Anterior cingulate cortex (tissue), 58 donors: ENCODE data around the gene SAE1.

Experiments used
- DNase-seq, 58 donors: peaks; one replicate each; lab custom pipeline; 2025; lab: John Stamatoyannopoulos, UW

SAE1 gene

DNA sequence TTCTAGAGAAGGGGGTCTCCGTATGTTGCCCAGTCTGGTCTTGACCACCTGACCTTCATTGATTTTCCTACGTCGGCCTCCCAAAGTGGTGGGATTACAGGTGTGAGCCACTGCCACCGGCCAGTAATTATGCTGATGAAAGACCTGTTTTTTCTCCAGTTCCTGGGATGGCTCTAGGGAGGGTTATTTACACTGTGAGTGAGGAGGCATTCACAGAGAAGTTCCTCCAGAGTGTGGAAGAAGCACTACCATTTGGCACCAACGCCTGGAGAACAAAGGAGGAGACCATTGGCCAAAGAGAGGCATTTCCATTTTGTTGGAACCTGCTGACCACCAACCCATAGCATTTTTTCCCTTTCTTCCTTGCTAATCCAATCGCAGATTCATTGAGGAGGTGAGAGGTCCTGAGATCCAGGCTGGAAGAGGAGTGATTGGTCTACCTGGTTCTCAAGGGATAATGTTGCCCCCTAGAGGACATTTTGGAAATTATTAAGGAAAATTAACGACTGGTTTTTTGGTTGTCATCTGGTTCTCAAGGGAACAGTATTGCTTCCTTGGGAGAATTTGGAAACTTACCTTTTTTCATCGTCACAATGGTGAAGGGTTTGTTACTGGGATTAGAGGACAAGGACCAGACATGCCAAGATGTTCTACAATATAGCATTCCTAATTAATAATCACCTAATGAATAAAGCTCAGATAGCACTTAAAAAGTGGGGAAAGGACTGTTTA lies 5.5 kb upstream of the SAE1 start:
- DNase-seq, result peak in 5 of 58 donors; percentile 3 to 58 (median 4)

DNA sequence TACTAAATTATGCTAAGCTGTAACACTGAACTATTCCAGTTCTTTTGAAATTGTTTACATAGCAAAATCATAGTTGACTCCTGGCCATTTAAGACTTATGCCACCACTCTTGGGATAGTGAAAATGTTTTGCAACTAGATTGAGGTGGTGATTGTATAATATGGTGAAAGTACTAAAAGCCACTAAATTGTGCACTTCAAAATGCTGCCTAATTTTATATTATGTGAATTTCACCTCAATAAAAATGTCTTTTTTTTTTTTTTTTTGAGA lies 5.0 kb upstream of the SAE1 start:
- DNase-seq, result no peak

DNA sequence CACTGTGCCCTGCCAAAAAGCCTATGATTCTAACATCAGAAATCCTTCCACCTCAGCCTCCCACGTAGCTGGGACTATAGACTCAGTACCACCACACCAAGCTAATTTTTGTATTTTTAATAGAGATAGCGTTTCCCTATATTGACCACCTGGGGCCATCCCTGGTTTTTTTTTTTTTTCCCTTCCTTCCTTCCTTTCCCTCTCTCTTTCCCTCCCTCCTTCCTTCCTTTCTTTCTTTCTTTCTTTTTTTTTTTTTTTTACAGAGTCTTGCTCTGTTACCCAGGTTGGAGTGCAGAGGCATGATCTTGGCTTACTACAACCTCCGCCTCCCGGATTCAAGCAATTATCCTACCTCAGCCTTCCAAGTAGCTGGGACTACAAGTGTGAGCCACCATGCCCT lies 1.1 kb upstream of the SAE1 start:
- no peak for DNase-seq

DNA sequence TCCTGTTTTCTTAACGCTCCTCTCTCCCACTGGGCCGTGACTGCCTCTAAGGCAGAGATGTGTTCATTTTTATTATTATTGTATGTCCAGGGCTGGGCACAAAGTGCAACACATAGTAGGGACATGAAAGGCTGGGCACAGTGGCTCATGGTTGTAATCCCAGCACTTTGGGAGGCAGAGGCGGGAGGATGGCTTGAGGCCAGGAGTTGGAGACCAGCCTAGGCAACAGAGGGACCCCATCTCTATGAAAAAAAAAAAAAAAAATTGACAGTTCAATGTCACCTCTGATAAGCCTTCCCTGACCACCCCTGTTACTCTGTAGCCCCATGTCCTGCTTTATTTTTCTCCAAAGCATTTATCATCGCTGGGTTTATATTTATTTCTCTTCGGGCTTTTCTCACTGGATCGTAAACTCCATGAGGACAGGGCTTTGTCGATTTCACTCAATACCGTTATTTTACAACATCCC lies 481 bp upstream of the SAE1 start:
- DNase-seq, result no peak

DNA sequence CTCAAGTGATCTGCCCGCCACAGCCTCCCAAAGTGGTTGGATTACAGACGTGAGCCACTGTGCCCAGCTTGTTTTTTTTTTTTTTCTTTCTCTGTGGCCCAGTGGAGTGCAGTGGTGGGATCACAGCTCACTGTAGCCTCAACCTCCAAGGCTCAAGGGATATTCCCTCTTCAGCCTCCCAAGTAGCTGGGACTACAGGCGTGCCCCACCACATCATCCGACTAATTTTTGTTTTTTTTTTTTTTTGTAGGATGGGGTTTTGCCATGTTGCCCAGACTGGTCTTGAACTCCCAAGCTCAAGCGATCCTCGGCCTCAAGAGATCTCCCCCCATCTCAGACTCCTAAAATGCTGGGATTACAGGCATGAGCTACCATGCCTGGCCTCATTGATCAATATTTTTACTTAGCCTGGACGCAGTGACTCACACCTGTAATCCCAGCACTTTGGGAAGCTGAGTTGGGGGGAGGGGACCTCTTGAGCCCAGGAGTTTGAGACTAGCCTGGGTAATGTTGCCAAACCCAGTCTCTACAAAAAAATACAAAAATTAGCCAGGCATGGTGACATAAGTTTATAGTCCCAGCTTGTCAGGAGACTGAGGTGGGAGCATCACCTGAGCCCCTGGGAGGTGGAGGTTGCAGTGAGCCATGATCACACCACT lies 1.7 kb downstream of the SAE1 start:
- no peak for DNase-seq

DNA sequence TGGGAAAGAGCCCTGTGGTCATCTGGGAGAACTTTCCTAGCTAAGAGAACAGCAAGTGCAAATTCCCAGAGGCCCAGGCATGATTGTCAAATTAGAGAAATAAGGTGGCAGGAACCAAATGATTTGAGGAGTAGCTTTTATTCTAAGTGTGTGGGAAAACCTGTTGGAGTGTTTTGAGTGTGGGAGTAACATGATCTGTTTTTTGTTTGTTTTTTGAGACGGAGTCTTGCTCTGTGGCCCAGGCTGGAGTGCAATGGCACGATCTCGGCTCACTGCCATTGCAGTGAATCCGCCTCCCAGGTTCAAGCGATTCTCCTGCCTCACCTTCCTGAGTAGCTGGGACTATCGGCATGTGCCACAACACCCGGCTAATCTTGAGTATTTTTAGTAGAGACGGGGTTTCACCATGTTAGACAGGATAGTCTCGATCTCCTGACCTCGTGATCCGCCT lies 2.4 kb downstream of the SAE1 start:
- no peak for DNase-seq

DNA sequence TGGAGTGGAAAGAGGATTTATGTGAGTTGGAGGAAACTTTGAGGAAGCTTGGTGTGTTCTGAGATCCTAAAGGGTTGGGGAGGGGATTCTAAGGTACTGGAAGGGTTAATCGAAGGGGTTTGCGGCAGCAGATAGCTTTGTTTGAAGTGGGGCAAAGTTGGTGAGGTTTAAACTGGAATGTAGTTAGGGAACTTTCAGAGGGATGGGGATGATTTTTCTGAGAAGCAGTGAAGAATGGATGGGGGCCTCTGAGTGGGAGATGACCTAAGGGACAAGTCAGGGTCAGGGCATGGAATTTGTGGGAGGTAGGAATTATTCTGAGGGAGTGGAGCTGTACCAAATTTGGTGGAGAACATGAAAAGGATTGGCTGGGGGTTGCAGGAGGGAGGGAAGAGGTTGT lies 3.9 kb downstream of the SAE1 start:
- no peak for DNase-seq

DNA sequence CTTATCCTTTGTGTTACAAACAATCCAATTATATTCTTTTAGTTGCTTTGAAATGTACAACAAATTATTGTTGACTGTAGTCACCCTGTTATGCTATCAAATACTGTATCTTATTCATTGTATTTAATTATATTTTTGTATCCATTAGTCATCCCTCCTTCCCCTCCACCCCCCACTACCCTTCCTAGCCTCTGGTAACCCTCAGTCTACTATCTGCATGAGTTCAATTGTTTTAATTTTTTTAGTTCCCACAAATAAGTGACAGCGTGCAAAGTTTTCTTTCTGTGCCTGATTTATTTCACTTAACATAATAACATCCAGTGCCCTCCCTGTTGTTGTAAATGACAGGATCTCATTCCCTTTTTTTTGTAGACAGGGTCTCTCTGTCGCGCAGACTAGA lies 4.5 kb downstream of the SAE1 start:
- DNase-seq, result no peak

DNA sequence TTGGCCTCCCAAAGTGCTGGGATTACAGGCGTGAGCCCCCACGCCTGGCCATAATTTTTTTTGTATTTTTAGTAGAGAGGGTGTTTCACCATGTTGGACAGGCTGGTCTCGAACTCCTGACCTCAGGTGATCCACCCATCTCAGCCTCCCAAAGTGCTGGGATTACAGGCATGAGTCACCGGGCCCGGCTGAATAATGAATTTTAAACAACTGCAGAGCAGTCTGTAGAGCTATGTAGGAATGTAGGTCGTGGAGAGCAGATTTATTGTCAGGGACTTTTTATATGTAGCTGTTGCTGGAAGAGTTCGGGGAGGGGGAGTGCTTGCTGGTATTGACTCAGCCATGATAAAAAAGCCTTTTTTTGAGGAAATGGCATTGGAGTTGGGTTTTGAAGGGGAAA lies 10.6 kb downstream of the SAE1 start:
- peak in 1 of 58 donors; percentile 3 for DNase-seq

DNA sequence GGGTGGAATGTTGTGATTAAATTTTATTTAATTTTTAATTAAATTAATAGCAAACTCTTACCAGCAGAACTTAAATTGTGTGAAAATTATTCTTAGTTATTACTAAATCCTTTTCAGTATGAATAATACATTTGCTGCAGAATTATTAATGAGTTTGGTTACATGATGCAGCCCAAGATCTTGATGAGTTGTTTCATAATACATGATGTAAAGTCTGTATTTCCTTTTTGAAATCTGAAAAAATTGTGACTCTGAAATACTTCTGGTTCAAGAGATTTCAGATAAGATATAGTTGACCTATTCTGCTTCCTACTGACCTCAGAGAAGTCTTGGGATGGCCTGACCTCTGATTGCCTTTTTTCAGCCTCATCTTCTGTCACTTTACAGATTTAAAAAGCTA lies 11.1 kb downstream of the SAE1 start:
- DNase-seq, result no peak

DNA sequence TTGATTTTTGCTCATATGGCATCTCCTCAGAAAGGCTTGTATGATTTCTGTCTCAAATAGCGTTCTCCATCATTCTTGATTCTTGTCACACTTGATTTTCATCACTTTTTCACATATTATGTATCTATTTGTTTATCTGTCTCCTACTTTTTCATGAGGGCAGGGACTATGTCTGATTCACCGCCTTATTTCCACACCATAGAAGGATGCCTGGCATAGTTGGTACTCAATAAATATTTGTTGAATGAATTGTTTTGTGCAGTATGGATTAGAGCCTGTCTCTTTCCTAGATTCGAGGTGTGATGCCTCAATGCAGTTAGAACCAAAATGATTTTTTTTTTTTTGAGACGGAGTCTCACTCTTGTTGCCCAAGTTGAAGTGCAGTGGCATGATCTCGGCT lies 12.1 kb downstream of the SAE1 start:
- DNase-seq, result no peak

DNA sequence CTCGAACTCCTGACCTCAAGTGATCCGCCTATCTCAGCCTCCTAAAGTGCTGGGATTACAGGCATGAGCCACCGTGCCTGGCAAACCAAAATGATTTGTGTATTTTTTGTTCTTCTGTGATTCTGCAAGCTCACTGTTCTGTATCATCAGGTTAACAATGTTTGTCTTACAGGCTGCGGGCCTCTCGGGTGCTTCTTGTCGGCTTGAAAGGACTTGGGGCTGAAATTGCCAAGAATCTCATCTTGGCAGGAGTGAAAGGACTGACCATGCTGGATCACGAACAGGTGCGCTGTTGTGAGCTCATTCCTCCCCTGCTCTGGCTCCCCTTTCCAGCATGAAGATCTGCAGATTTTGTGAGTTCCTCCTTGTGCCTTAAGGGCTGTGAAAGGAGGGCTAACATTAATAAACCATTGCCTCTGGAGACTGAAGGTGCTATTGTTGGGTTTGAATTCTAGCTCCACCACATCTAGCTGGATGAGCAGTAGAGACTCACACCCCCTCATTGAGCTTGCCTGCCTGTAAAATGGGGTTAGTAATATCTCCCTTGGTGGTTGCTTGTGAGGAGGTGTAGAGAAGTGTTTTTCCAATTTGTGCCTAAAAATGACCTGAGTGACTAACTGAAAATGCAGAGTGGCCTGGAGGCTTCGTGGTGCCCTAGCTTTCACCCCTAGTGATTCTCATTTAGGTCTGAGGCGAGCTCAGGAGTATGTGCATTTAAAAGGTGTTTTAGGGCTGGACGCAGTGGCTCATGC lies 12.9 kb downstream of the SAE1 start:
- DNase-seq, result no peak

DNA sequence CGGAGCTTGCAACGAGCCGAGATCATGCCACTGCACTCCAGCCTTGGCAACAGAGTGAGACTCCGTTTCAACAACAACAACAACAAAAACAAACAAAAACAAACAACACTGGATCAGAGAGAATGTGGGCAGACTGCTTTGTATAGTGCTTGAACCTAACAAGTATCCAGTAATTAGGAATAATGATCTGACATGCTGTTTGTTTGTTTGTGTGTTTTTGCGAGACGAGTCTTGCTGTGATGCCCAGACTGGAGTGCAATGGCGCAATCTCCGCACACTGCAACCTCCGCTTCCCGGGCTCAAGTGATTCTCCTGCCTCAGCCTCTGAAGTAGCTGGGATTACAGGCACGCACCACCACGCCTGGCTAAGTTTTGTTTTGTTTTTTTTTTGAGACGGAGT lies 14.0 kb downstream of the SAE1 start:
- DNase-seq, result no peak

DNA sequence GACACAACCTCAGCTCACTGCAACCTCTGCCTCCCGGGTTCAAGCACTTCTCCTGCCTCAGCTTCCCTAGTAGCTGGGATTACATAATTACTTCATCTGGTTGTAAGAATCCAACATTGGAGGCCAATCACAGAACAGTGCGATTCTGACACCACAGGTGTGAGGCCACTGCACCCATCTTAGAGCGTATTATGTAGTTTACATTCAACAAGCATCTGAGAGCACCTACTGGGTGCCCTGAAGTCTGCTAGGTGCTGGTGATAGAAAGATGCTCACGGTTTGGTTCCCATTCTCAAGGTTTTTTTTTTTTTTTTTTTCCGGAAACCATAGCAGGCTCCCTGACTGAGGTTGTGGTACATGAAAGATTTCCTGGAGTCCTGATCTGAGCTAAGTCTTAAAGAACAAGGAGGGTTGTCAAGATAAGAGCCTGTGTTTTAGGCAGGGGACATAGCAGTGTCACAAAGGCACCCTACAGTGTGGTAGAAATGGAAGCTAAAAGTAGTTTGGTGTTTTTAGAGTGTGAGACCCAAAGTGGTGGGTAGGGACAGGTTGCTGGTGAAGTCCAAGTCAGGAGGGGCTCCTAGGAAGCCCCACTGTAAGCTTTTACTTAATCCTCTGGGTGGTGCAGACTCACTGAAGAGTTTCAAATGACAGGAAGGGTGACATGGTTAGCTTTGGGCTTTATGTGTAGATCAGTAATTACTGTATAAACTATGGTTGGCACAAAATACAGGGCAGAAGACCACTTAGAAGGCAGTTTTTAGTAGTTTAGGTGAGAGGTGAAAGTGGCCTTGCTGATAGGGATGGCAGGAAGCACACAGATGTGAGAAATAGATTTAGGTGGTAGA lies 15.2 kb downstream of the SAE1 start:
- DNase-seq, result no peak

DNA sequence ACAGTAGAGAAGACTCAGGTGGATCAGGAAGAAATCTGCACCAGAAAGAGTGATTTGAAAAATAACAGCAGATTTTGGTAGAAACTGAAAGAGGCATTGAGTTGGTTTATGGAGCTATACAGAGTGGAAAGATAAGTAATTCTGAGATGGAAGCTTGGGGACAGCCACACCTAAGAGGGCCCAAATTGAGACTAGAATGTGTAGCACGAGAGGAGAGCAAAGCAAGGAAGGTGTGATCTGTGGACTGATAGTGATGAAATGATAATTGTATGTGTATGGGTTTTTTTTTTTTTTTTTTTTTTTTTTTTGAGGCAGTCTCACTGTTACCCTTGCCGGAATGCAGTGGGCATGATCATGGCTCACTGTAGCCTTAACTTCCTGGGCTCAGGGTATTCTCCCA lies 16.3 kb downstream of the SAE1 start:
- DNase-seq, result no peak

DNA sequence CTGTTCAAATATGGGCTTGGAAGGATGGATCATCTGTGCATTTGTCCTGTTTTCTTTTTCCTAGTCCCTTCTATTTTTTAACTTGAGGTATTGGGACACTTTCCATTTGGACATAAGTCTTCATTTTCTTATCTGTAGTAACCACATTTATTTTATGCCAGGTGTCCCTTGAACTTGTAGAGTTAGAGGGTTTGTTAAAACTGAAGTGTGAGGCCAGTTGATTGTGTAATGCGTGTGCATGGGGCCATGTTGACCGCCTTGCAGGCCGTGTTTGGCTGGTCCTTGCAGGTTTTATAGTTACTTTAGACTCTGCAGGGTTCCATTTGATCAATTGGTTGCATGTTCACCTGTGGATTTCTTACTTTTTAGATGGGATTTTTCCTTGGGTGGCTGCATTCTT lies 21.0 kb downstream of the SAE1 start:
- DNase-seq, result no peak

DNA sequence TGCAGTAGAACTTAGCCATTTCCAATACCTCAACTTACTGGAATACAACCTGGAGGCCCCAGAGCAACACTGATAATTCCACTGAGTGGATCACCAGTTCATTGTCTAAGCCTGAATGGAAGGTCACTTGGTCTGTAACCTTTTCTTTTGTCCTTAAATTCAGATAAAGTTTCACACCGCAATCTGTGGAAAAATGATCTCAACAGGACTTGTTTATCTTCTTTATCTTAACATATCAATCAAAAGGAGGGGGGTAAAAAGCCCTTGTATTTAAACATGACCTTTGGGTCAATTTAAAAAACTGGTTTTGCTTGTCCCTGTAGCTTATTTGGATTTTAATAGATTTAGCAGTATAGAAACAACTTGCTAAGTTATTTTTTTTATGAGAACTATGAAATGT lies 21.6 kb downstream of the SAE1 start:
- no peak for DNase-seq

DNA sequence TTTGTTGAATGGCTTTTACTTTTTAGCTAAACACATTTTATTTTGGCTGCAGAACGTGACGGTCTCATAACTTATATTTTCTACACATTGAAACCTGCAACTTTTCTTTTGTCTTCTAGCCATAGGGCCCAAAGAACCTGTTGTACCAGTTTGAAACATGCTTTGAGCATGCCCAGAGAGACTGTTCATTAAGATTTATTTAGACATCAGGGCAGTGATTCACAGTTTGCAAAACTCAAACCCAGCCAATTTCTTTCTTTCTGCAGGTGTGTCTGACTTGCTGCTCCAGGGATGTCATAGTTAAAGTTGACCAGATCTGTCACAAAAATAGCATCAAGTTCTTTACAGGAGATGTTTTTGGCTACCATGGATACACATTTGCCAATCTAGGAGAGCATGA lies 22.0 kb downstream of the SAE1 start:
- DNase-seq, result no peak

DNA sequence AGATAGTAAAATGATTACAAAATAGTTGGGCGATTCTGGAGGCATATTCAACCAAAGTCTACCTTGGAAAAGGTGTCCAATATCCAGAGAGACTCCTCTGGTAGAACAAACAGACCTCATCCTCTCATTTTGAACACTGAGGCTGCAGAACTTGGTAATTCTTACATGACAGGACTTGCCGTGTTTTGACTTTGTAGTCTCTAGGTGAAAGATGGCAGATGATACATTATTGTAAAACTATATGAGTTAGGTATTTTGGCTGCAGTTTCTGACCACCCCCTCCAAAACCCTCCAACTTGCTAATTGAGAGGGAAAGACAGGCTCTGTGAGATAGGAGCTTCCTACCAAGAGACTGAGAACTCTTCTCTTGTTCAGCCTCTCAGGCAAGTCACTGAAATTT lies 22.6 kb downstream of the SAE1 start:
- DNase-seq, result no peak

DNA sequence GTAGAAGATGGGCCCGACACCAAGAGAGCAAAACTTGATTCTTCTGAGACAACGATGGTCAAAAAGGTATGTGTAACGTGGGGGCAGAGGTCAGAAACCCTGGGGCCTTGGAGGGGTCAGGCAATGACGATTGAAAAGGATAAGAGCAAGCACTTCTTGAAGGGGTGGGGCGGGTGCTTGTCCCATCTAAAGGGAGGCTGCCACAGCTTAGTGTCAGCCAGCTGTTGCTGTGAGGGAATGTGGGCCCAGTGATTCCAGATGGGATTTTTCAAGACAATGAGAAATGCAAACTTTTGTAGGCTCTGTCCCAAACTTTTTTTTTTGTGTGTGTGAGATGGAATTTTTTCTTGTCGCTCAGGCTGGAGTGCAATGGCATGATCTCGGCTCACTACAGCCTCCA lies 24.5 kb downstream of the SAE1 start:
- DNase-seq, result no peak

DNA sequence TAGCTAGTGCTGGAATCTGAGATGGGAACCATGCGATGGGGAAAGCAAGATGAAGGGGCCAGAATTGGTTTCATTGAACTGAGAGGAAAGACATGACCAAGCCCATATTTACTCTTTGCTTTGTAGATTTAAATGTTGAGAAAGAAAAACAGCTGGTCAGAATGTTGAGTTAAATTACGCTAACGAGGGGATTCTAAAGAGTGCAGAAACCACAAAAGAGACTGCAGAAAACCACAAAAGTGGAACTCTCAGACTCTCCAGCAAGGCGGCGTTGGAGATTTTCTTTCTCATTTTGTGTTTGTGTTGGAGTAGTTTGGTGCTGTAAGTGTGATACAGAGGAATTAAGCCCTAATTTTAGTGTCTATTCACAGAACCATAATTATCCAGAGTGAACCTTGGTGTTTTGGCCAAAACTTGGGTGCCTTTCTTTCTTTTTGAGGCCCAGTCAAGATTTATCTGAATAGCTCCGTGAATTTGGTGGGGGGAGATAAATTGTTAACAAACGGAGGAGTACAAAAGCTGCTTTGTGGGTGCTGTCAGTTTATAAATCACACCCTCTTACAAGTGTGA lies 26.3 kb downstream of the SAE1 start:
- DNase-seq, result no peak
